Hepatic stellate cell (primary cell): ENCODE results near the gene FASN.

ENCODE experiments used
- DNase-seq: peaks from one replicate; pipeline ENCODE4 v3.0.0; 2011; ENCODE audit warnings: low spot score

The FASN gene

DNA sequence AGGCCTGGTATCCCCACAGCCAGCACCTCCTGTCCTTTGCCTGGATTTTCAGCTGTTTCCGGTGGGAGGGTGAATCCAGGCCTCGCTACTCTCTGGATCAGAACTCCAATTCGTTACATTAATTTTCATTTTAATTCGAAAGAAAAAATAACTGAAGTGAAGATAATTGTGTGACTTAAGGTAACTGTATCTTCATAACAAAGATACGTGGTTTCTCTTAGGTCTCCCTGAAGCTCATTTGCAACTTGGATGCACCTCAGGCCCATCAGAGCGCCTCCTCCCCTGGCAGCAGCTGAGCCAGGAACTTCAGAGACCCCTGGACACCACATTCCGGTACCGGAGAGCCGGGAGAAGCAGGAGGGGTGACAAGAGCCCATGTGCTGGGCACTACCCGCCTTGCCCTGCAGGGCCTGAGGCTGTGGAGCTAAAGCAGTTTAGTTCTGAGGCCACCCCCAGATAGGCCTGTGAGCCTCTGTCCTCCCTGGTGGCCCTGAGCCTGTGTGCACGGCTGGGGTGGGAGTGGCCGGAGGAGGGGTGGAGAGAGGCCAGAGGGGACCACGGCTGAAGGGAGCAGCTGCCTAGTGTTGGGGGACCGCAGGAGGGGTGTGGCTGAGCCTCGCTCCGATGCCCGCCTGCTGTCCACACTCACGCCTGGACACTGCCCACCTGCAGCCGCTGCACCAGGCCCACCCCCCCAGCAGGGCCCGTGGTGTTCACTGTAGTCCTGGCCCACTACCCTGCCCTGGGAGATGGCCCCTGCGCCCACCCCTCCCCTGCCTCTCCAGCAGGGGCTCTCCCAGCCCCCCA is 21.0 kb downstream of the FASN start:
- no peak for DNase-seq

DNA sequence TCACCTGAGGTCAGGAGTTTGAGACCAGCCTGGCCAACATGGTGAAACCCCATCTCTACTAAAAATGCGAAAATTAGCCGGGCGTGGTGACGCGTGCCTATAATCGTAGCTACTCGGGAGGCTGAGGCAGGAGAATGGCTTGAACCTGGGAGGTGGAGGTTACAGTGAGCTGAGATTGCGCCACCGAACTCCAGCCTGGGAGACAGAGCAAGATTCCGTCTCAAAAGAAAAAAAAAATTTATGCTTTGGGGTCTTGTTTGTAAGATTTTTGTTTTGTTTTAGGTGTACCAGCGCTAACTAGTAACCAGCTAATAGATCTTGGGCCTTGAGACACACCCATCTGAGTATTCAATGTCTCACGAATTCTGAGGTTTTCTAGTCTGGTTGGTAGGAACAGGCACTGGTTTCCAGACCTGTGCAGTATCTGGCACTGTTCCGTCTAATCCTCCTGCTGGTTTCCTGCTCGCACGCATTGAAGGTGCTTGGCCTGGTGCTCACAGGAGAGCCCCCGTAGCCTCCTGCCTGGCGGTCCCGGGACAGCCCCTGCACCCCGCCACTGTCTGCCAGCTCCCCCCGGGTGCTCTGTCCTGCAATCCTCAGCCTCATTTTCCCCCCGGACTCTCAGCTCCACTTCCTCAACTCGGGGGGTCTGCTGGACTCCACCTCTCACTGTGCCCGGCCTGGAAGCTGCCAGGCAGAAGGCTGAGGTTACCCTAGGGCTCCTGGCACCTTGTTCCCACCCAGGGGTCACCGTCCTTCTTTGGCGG is 21.8 kb downstream of the FASN start:
- no peak for DNase-seq

DNA sequence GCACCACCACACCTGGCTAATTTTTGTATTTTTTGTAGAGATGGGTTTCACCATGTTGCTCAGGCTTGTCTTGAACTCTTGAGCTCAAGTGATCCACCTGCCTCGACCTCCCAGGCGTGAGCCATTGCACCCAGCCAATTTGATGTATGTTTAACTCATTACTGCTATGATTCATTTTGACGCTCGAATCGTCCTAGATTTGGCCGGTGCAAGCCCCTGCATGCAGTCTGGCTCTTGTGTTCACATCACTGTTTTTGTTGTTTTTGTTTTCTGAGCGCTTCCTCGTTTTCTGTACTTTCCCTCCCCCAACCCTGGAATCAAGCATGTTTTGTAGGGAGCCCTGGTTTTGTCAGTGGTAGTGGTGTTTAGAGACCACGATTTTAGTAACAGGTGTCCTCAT is 24.6 kb downstream of the FASN start:
- DNase-seq = no peak

DNA sequence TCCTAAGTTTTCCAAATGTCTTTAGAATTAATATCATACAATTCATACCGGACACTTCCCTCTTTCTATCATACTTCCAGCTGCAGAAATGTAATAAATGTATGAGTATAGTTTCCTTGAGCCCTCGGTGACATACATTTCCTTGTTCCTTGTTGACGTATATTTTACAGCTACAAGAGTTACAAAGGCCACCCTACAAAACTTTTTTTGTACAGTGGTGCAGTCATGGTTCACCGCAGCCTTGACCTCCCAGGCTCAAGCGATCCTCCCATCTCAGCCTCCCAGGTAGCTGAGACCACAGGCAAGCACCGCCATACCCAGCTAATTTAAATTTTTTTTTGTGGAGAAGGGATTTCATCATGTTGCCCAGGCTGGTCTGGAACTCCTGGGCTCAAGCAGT is 25.2 kb downstream of the FASN start:
- no peak for DNase-seq

DNA sequence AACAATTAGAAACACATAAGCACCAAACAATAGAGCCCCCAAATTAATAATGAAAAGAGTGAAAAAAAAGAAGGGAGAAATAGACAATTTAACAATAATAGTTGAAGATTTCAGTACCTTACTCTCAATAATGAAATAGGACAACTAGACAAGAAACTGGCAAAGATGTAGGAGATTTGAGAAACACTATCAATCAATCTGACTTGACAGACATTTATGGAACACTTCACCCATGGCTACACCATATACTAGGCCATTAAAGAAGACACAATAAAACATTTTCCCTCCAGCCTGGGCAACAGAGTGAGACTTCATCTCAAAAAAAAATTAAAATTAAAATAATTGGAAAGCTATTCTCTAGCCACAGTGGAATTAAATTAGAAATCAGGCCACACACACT is 27.4 kb downstream of the FASN start:
- no peak for DNase-seq

DNA sequence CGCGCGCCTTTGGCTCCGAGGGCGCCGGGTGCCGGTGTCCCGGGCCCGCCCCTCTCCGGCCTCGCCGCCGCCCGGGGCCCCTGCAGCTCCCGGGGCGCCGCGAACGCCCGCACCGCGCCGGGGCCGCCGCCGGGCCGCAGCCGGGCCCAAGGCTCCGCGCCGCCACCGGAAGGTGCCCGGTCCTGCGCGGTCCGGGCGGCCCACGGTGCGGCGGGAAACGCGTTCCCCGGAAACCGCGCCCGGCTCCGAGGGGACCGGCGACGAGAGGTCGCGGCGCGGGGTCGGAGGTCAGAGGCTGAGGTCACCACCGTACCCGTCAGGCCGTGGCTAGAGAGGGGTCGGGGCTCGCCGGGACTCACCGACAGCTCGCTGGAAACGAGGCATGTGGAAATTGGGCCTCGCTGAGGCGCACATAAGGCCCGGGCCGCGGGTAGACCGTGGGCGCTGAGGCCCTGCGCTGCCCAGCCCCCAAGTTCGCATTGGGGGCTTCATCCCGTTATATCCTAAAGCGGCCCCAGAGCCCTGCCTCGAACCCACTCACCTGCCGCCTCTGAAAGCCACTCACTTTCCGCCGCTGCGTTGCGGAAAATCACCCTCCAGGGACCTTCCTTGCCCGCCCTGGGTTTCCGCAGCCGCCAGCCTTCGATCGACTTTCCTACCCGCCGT is 32.3 kb downstream of the FASN start, which contains the start of gene DUS1L:
DUS1L (minus strand) TSS at position 167 of the 666 bp plus-strand sequence. CDS start 745 bp downstream, outside the sequence.
- DNase-seq = peak; percentile 86

DNA sequence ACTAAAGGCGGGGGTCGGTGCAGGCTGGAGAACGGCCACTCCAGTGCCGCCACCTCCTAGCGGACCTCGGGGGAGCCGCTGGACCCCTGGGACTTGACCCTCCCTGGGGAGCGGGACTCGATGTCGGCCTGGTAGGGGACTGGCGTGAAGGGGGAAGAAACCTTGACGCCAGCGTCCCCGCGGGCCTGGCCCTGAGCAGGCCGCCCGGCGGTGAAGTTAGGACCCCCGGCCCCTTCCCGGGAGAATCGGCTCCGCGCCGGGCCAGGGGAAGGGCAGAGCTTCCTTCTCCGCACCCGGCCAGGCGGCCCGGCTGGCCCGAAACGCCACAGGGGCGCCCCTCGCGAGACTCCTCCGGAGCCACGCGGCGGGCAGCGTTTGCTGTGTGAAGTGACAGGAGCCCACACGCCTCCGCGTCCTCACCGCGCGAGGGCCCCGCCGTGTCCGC is 32.8 kb downstream of the FASN start:
- DNase-seq = peak; percentile 77

DNA sequence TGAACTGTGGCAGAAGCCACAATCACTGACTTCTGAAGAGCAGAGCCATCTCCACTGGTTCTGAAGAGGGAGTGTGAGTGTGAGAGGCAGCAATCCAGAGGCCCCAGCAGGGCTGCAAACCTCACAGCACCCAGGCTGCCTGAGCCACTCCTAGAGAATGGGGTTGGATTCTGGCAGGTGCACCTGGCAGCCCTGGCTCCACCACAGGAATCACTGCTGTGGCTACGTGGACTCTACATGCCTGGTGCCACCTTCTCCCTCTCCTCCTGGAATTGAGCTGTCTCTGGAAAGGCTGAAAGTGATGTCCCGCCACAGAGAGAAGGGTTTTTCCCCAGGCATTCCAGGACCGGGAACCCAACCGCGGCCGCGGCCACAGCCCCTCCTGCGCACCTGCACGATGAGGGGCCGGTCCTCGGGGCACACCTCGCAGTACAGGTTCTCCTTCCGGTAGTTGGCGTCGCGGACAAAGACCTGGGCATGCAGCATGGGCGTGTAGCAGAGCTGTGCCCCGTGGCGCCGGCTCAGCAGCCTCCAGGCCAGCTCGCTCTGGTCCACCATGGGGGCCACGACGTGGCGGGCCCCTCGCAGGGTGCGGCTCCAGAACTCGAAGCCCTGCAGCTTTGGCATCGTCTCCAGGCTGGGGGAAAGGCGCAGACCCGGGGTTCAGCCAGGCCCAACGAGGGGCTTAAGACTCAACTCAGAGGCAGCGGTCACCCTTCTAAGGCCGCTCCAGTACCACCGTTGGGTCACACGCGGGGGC is 33.4 kb downstream of the FASN start:
- peak; percentile 30 for DNase-seq

DNA sequence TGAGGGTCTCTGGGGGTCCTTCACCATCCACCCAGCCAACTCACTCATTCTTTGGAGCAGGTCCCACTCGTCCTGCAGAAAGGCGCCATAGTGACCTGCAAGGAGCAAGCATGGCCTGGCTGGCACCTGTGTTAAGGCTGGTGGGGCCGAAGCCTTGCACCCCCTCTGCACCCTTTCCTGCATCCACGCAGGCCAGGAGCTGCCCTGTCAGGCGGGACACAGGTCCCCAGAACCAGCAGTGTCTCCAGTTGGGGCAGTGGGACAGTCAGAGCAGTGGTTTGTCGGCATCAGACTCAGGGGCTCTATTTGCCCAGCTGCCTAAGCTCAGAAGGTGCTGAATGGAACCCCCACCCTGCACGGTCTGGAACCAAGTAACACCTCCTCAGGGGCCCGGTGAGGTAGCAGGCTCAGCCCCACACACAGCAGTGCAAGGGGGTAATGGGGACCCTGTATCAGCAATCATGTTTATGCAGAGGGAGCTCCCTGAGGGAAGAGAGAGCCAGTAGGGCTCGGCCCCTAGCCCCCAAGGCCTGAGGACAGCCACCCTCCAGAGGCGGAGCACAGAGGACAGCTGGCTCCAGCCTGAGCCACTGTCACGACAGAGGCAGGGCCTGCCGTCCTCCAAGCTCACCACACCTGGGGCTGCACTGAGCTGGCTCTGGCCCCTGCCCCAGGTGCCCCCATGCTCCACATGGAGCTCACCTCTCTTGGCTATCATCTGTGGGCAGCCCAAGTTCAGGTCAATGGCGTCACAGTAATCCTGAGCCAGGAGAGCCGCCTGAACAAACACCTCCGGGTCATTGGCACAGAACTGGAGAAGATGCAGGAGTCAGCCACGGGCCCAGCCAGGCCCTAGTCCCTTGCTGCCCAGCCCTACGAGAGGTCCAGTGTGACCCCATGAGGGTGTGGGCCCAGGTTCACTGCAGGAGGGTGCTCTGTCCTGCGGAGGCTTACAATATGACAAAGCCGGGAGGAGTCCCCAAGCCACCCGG is 34.3 kb downstream of the FASN start:
- DNase-seq = no peak

DNA sequence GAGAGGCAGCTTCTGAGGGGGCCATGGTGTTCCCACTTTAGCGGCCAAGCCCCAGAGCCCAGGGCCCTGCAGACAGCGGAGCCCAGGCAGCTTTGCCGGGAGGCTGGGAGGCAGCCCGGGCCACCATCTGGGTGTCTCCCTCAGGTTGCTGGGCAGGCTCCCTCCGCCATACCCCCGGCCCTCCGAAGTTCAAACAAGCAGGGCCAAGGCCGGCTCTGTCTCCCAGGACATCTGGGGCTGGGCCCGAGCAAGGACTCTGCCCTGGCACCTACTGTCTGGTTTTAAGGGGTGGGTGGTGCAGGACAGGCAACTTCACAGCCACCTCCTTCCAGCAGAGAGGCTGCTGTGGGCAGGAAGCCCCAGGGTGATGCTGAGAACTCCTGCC is 35.1 kb downstream of the FASN start:
- DNase-seq = no peak

DNA sequence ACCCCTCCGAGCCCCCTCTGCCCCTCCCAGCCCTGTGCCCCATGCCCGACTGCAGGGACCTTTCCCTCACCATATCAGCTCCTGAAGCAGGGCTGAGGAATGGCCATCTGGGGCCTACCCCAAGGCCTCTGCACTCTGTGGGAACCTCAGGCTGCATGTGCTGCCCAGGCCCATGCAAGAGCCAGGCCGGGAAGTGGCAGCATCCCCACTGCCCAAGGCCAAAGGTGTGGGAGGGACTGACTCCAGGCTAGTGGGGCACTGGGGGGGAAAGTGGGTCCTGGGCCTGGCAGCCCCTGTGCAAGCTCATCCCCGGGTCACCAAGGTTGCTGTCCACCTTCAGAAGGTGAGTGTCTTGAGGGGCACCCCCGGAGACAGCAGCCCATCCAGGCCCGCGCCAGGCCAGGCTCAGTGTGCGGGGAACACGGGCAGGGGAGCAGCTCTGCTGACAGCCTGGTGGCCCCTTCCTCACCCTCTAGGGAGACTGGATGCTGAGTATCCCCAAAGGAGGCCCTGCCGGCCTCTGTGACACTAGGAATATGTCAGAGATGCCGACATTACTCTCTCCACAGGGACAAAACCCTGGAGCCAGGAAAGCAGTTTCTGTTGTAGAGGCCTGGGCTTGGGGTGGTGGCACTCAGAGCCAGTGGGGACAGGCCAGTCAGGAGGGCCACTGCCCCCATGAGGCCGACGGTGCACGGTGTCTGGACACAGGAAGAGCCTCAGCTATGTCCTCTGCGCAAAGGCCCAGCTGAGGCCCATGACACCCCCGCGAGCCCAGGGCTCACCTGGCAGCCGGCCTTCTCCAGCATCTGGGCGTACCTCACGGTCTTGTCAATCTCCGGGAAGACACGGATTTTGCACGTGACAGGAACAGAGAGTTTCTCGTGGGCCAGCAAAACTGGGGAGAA is 35.7 kb downstream of the FASN start:
- no peak for DNase-seq

DNA sequence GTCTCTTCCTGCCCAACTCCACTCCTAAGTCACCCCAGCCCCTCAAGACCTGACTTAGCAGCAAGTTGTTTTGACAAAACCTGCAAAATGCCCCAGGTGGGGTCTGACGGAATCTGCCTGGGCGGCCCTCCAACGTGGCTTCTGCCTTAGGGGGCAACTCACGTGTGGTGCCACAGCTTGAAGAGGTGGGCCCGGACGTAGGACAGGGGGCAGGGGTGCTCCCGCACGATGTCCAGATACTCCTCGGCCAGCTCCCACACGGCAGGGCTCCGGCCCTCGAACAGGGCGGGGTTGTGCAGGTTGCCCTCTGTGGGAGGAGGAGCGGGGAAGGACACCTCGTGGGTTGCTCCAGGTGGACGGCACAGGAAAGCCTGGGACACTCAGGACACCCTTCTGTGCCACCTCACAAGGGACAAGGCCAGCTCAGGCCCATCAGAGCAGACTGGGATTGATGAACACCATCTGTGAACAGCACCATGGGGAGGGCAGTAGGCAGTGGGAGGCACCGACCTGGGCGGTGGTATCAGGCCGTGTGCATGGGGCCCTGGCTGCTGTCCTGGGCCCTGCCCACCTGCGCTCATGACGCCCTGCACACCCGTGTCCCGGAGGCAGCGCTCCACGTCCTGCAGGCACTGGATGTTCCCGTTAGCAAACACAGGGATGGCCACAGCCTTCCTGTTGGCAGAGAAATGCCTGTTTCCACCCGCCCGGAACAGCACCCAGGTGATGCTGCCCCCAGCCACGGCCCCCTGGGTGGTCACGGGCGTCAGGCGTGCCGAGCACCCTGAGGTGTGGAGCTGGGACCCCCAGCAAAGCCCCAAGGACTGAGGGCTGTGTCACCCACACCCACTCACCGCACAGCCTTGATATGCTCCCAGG is 36.8 kb downstream of the FASN start:
- DNase-seq = no peak

DNA sequence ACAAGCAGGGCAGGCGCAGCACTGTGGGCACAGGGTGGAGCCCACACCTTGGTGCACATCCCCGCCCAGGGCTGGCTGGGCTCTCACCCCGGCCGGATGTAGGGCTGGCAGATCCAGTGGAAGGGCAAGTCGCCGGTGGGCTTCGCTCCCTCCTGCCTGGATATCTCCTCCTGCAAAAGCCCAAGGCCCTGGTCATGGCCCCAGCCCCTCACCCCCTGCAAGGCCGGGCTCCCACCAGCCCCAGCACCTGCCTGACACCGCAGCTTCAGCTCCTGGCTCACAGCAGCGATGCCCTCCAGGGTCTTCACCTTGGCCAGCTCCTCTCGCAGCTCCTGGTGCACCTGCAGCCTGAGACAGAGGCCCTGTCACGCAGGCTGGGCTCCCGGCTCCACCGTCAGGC is 37.4 kb downstream of the FASN start:
- DNase-seq = no peak

DNA sequence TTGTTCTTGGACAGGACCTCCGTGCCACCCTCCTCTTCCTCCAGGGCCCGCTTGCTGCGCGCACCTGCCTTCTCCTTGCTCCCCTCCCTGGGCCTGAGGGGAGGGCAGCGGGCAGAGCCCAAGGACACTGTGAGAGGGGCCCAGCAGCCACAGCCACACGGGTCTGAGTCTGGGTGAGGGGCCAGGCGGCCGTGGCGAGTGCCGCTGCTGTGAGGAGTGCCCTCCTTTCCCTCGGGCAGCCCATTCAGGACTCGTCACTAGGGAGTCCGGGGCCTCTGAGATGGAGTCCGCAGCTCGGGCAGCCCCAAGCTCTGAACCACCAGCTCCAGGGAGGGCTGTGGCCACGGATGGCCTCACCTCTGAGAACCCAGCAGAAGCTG is 38.0 kb downstream of the FASN start:
- no peak for DNase-seq

DNA sequence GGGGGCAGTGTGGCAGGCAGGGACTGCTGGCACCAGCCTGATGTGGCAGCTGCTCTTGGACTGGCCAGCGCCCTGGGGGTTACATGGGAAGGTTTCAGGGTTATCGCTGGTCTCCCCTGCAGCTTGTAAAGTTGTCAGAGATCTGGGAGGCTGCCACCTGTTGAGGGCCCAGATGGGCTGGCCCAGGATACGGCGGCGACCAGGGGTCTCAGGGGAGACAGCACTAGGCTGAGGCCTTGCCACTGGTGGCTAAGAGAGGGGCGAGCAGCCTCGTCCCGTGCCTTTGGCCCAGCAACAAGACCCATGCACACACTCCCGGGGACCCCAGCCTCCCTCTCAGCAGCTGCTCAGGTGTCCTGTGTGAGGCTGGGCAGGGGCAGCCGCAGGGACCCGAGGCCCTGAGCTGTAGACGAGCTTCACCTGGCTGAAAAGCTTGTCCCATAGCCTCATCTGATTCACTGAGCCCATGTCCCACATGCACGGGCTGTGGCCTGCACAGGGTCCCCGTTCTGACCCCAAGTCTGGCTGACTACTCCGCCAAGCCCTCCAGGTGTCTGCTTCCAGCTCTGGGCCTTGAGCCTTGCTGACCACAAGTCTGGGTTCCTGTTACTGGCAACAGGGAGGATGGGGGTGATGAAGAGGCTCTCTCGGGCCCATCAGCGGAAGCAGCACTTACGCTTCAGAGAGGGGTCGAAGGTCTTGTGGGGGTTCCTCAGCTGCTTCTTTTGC is 38.6 kb downstream of the FASN start:
- DNase-seq = no peak

DNA sequence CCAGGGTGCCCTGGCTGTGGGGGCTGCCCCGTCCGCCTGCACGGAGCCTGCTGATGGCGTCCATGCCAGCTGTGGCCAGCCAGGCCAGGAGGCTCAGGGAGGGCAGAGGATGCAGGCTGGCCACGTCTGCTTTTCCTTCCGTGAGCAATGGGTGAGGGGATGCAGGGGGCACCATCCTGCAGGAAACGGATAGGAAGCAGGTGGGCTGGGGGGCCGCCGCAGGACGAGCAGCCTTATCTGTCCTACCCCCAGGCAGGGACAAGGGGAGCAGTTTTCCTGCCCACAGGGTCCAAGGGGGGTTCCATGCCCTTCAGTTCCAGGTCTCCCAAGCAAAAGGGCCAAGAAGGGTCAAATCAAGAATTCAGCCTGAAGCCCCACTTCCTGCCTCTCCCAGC is 39.2 kb downstream of the FASN start:
- DNase-seq = no peak

DNA sequence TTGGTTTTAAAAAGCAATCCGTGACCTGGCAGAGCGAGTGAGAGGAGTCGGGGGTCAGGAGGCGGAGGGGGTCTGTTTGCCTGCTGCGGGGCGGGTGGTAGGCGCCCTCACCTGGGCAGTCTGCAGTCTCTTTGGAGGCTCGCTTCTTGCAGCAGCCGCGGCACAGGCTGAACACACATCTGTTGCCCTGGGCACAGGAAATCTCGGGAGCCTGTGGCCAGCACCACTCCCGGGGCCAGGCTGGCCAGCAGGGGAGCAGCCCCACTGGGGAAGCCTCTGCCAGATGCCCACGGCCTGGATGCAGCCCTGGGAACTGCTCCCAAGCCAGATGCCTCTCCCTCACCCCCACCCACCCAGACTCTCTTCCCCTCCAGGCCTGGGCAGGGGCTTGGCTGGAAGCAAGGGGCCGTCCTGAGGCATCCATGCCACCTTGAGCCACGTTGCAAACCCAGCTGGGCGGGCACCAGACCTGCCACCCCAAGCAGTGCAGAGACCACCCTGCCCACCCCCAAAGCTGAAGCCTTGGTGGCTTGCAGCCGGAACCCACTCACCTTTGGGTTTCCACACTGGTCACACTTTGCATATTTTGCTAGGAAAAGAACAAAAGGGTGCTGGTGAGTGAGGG is 39.7 kb downstream of the FASN start:
- DNase-seq = no peak
